GM13977 (cell line): ENCODE measurements around the gene TP53I11.

Source experiments
- DNase-seq: peaks from one replicate; pipeline ENCODE4 v3.0.0; 2012; ENCODE audit warnings: low spot score
- CTCF ChIP-seq: IDR thresholded peaks from 2 replicates; pipeline ENCODE4 v1.5.1; 2012; ENCODE audit warnings: mild to moderate bottlenecking, control low read depth; ENCODE audit not compliant: insufficient read depth; ENCODE audit errors: extremely low read depth, missing control alignments
- in situ Hi-C: fragments of 300-500 bp; cut with MboI; formaldehyde crosslinking; loops from one replicate; pipeline ENCODE4 v1.12.0; 2022; ENCODE audit warnings: low sequenced_read_pairs, low pct_unique_long_range_greater_than_20kb, mixed read lengths, inconsistent platforms; ENCODE audit not compliant: unreplicated experiment

The TP53I11 gene

DNA sequence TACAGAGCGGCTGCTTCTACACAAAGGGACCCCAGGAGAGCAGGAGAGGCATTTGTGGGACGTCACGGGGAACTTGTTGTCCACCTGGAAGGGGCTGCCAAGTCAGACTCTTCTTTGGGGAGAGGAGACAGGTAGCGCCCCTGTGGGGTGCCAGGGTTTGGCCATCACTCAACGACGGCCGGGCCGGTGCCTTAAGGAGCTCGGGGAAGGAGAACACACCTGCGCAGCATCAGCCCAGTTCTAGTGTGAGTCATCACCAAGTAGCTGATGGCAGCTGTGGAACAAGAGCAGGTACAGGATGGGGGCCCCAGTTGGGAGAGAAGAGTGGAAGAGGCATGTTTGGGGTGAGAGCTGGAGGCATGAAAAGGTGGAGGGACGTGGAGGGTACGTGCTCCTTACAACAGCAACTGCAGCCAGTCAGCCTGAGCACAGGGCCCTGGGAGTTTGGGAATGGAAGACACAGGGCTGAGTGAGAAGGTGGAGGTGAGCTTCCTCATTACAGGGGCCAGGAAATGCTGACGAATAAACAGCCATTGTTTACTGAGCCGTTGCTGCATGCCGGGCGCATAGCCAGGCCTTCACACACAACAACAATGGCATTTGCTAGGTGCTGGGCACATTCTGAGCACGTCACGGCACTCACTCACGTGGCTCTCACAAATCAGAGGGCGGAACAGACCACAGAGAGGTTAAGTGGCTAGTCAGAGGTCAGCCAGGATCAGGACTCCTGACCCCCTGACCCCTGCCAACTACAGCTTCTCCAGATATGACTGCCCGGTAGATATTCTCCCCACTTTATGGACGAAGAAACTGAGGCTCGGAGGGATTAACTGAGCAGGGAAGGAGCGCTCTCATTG, 29.1 kb upstream of the TP53I11 start:
- DNase-seq: no peak
- in situ Hi-C loops: no loop called here
- TF ChIP-seq CTCF: no peak

DNA sequence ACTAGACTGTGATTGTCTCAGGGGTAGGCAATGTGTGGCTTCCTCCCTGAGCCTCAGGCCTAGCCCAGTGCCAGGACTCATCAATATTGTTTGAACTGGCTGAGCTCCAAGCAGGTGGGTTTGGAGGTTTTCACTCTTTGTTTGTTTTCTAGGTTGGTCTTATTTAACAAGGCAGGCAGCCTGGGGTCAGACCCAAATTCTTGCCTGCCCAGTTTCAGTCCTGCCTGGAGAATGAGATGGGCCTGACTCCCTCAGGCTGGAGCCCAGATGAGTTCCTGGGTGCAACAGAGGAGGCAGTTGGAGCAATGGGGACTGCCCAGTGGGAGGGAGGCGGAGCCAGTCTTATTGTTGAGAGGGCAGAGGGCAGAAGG, 28.3 kb upstream of the TP53I11 start:
- in situ Hi-C loops: no loop called here
- no peak for DNase-seq
- no peak for TF ChIP-seq CTCF

DNA sequence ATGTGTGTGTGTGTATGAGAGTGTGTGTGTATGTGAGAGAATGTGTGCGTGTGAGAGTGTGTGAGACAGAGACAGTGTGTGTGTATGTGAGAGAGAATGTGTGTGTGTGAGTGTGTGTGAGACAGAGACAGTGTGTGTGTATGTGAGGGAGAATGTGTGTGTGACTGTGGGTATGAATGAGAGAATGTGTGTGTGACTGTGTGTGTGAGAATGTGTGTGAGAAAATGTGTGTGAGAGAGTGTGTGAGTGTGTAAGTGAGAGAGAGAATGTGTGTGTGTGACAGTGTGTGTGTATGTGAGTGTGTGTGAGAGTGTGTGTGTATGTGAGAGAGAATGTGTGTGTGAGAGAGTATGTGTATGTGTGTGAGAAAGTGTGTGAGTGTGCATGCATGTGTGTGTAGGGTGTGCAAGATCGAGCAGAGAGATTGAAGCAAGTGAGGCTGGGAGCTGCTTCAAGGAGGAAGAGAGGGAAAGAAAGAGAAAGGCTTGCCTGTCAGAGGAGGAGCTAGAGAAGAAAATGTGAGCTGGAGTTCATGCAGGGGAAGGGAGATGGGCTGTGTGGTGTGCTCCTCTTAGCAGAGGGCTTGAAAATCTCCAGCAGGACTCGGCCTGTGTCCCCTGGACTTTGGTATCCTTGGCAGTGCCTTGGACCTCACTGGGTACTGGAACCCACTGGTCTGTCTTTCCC, 27.7 kb upstream of the TP53I11 start:
- TF ChIP-seq CTCF: no peak
- DNase-seq: no peak
- in situ Hi-C loops: no loop called here

GRCh38 chr11:44977493-44977984, 26.9 kb upstream of the TP53I11 start:
- in situ Hi-C loops: no loop called here
- no peak for DNase-seq

DNA sequence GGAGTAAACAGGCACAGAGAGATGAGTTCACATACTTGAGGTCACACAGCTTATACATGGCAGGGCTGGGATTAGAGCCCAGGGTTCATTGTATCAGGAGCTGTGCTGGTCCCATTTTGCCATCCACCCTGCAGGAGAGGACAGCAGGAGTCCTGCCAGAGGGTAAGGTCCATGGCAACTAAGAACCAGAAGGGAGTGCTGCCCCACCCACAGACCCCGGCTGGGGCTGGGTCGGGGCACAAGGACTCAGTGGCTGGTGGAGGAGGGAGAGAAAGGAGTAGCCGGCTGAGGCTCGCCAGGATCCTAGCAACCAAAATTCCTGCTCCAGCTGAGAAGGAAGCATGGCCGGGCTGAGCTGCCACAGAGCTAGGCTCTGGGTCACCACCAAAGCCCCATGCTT, 25.9 kb upstream of the TP53I11 start:
- in situ Hi-C loops: no loop called here
- TF ChIP-seq CTCF: no peak
- no peak for DNase-seq

More at GRCh38 chr11:44977493-44977984, 26.9 kb upstream of the TP53I11 start:
- no peak for TF ChIP-seq CTCF

GRCh38 chr11:44974402-44975000, 23.8 kb upstream of the TP53I11 start:
- in situ Hi-C loops: no loop called here
- no peak for TF ChIP-seq CTCF
- no peak for DNase-seq
